GM13977 (cell line): ENCODE measurements around the gene PDK1.

ENCODE experiments used
- DNase-seq: peaks from one replicate; pipeline ENCODE4 v3.0.0; 2012; ENCODE audit warnings: low spot score
- CTCF ChIP-seq: IDR thresholded peaks from 2 replicates; pipeline ENCODE4 v1.5.1; 2012; ENCODE audit warnings: mild to moderate bottlenecking, control low read depth; ENCODE audit not compliant: insufficient read depth; ENCODE audit errors: extremely low read depth, missing control alignments
- in situ Hi-C: fragments of 300-500 bp; cut with MboI; formaldehyde crosslinking; loops from one replicate; pipeline ENCODE4 v1.12.0; 2022; ENCODE audit warnings: low sequenced_read_pairs, low pct_unique_long_range_greater_than_20kb, mixed read lengths, inconsistent platforms; ENCODE audit not compliant: unreplicated experiment

The PDK1 gene

GRCh38 chr2:172555522-172556283 is at the start of gene PDK1:
TSS of gene PDK1 (plus strand) at chr2:172556090. CDS start at chr2:172556151, 61 bp downstream.
- no peak for TF ChIP-seq CTCF
- peak; percentile 98 for DNase-seq
- in situ Hi-C loops, result no loop called here

GRCh38 chr2:172507199-172507598 is 48.7 kb upstream of the PDK1 start:
- no peak for DNase-seq
- TF ChIP-seq CTCF, result no peak
- in situ Hi-C loops, result no loop called here

- in situ Hi-C loops, result no loop called here
- no peak for DNase-seq
- no peak for TF ChIP-seq CTCF
Measured at GRCh38 chr2:172510088-172510487, 45.8 kb upstream of the PDK1 start.

GRCh38 chr2:172510548-172510947 is 45.3 kb upstream of the PDK1 start:
- no peak for TF ChIP-seq CTCF
- in situ Hi-C loops, result no loop called here

GRCh38 chr2:172512810-172513523 is 42.9 kb upstream of the PDK1 start:
- no peak for TF ChIP-seq CTCF
- no peak for DNase-seq
- in situ Hi-C loops, result no loop called here

More at GRCh38 chr2:172510548-172510947, 45.3 kb upstream of the PDK1 start:
- DNase-seq, result no peak

GRCh38 chr2:172513524-172513900 is 42.4 kb upstream of the PDK1 start:
- TF ChIP-seq CTCF, result no peak
- DNase-seq, result no peak
- in situ Hi-C loops, result no loop called here
